G401 (cell line): Measurements from ENCODE around the gene KAZN. TPM values are rescaled to one million over a fixed set of nuclear protein-coding genes. Genes with fewer than 3 reads are reported as not detected.

Experiments used
- DNase-seq: peaks from one replicate; pipeline ENCODE4 v3.0.0-alpha.2; 2015; ENCODE audit warnings: low spot score
- in situ Hi-C: cut with HindIII; loops from 2 replicates; pipeline ENCODE4 v1.10.0; 2016; ENCODE audit warnings: low sequenced_read_pairs, mixed read lengths
- total RNA-seq: library from RNA; depleted of rRNA; stranded (reverse); fragments of >200 nt; shearing (Covaris generic); gene quantifications from 2 replicates; pipeline ENCODE4 v1.2.3, GENCODE V29; 2014

The KAZN gene
- total RNA-seq, 1 experiment from 2014 or later = 9.8 TPM

- DNase-seq = peak; percentile 88
- in situ Hi-C loops = no loop called here
Observed at GRCh38 chr1:14945132-14946010, 346.9 kb downstream of the KAZN start.

DNA sequence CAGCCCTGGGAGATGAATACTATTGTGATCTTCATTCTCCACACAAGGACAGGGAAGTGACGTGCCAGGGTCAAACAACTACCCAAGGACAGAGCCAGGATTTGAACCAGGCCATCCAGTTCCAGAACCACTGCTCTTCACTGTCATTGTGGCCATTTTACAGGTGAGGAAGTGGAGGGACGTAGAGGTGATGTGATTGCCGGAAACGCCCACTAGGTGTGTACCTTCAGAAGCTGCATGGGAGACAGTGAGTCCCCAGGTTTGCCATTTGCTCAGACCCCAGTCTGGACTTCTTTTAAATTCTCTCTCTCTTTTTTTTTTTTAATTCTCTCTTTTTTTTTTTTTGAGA is 347.5 kb downstream of the KAZN start:
- no peak for DNase-seq
- in situ Hi-C loops = no loop called here

DNA sequence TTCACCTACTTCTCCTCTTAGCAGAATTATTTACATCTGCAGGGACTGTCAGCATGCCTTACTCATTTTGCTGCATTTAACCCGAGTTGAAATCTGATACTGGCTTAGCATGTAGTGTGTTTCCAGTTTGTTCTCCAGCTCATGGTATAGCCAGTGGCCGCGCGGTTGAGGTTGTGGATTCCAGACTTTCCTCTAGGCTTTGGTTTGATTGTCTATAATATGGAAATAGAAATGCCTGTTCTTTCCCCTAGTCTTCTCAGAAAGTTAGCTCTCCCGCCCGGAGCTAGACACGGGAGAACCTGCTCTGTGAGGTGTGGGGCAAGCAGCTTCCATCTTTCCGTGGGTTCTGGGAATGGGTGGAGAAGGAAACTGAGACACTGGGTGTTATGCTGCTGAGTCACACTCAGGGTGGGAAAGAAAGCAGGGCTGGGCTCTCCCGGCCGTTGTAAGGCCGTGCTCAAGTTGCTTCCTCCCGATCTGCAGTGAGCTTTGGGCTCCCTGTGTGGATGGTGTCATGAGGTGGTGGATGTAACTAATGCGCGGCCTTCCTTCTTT is 348.3 kb downstream of the KAZN start:
- DNase-seq = no peak
- in situ Hi-C loops = no loop called here

- in situ Hi-C loops = no loop called here
- DNase-seq = no peak
Observed at GRCh38 chr1:14947421-14947820, 348.9 kb downstream of the KAZN start.

DNA sequence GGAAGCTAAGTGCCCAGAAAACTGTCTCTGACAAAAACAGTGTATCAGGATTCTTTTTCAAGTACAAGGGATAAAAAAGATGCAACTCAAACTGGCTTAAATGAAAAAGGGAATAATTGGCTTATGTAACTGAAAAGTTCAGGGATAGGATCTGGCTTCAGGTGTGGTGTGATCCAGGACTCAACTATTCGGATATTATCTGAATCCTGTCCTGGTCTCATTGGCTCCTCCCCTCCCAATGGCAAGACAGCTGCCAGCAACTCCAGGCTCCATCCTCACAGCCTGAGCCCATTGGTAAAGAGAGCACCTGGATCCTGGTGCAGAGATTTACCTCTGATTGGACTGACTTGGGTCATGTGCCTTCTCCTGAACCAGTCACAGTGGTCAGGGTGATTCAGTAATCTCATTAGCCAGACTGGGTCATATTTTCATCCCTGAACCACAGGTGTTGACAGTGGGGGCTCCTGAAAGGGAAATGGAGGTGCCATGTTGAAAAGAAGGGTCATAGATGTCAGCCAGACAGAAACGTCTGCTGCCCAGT is 349.7 kb downstream of the KAZN start:
- DNase-seq = no peak
- in situ Hi-C loops = no loop called here

GRCh38 chr1:14949270-14949835 is 350.9 kb downstream of the KAZN start:
- in situ Hi-C loops = no loop called here
- peak; percentile 83 for DNase-seq

GRCh38 chr1:14949836-14950713 is 351.6 kb downstream of the KAZN start:
- in situ Hi-C loops = no loop called here

GRCh38 chr1:14951766-14952165 is 353.3 kb downstream of the KAZN start:
- in situ Hi-C loops = no loop called here
- DNase-seq = no peak

More at GRCh38 chr1:14949836-14950713, 351.6 kb downstream of the KAZN start:
- DNase-seq = peak; percentile 66

- in situ Hi-C loops = no loop called here
- DNase-seq = no peak
Observed at GRCh38 chr1:14952626-14953314, 354.3 kb downstream of the KAZN start.

GRCh38 chr1:14954210-14954609 is 355.7 kb downstream of the KAZN start:
- in situ Hi-C loops = no loop called here

GRCh38 chr1:14954930-14955329 is 356.4 kb downstream of the KAZN start:
- no peak for DNase-seq
- in situ Hi-C loops = no loop called here

More at GRCh38 chr1:14954210-14954609, 355.7 kb downstream of the KAZN start:
- DNase-seq = no peak

DNA sequence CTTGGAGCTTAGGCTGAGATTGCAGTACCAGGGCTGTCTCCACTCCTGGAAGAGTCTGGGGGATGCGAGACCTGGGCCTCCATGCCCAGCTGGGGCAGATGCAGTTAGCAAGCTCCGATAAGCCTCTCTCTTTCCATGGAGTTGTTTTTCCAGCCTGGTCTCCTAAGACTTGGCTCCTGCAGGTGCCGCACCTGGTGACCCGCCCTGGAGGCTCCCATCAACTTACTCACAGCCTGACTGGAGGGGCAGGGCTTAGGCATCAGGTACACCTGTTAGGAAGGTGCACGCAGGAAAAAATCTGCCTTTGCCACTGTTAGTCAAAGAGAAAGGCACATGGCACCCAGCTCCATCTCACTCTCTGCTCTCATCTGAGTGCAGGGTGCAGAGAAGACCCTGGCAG is 356.9 kb downstream of the KAZN start:
- in situ Hi-C loops = no loop called here
- no peak for DNase-seq

- DNase-seq = no peak
- in situ Hi-C loops = no loop called here
Observed at GRCh38 chr1:14955976-14956375, 357.5 kb downstream of the KAZN start.

DNA sequence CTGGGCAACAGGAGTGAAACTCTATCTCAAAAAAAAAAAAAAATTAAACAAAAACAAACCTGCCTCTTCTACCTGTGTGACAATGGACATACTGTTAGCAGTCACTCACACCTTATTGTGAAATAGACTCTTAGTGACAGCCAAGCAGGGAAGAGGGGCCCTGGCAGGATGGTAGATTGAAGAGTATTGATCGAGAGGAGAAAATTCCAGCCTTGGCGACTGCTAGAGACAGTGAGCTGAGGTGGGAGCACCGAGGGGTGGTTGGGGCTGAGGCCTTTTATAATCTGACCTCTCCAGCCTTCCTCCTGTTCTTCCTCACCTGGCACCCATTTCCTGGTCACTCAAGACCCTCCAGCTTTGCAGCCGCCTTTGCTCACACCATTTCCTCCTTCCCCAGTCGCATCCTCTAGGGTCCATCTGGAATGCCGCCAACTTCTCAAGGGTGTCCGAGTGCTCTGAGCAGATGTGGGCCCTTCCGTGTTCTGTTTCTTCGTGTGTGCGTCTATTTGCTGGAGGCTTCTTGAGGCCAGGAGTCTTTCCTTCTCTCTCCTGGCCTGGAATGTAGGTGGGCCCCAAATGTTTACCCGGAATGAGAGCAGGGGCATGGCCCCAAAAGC is 358.2 kb downstream of the KAZN start:
- in situ Hi-C loops = no loop called here
- DNase-seq = no peak

- in situ Hi-C loops = no loop called here
- DNase-seq = no peak
Observed at GRCh38 chr1:14957375-14958098, 359.1 kb downstream of the KAZN start.

- no peak for DNase-seq
- in situ Hi-C loops = no loop called here
Observed at GRCh38 chr1:14958249-14959058, 360.0 kb downstream of the KAZN start.
